ENCODE results near the gene MNAT1.

GRCh38 chr14:60796434-60796833 lies 61.9 kb downstream of the MNAT1 start:
- TF ChIP-seq POLR2A (IDR thresholded peaks at IDR 0.05) = no peak
- no peak for TF ChIP-seq CTCF (IDR thresholded peaks at IDR 0.05)

Data from lower leg skin (tissue), 3 donors.